HepG2 (cell line): ENCODE data around the gene RASGRP2. TPM values are rescaled to one million over a fixed set of nuclear protein-coding genes. Genes with fewer than 3 reads are reported as not detected.

Source experiments
- ATAC-seq: fragments of 200-7000 bp; cut with Tn5 transposase; 3 replicates; pipeline ENCODE4 v1.9.1; 2020; ENCODE audit warnings: mild to moderate bottlenecking, moderate library complexity
- BruUV-seq: library from RNA; stranded (reverse); fragments of 400-500 nt; replicated peaks from 2 replicates; lab custom pipeline; 2021; lab: Mats Ljungman, UMichigan
- CTCF ChIA-PET: fragments of 300-600 bp; formaldehyde crosslinking; extraction: SDS; loops from one replicate; lab custom pipeline; 2021; ENCODE audit warnings: low total read pairs, inconsistent platforms, low intra/inter-chr PET ratio; lab: Yijun Ruan, JAX
- POLR2A ChIA-PET: fragments of 350-600 bp; sonication (Branson Sonifier 250); formaldehyde crosslinking; loops from one replicate; lab custom pipeline; 2020; ENCODE audit warnings: antibody characterized with exemption, inconsistent platforms; lab: Yijun Ruan, JAX
- DNase-seq: peaks from one replicate; pipeline ENCODE4 v3.0.0-alpha.2; 2015; ENCODE audit warnings: low spot score
- FAIRE-seq: peaks from 3 replicates; lab custom pipeline; 2011; peaks lifted over from hg19 to GRCh38; lab: Jason Lieb, UNC
- H2AFZ ChIP-seq: one replicate; pipeline ENCODE4 v1.6.1; 2011; ENCODE audit warnings: low read length, inconsistent platforms
- H3K27ac ChIP-seq: fragments of 300-600 bp; 3 replicates; pipeline ENCODE4 v1.8.0; 2011; ENCODE audit warnings: mixed run types, mild to moderate bottlenecking, mixed read lengths, low read length, inconsistent platforms; ENCODE audit not compliant: insufficient read depth; ENCODE audit errors: extremely low read length
- H3K27me3 ChIP-seq, 2 experiments: fragments of 200-600 bp in 1 of 2; 2 replicates in 1 of 2; 3 replicates in 1 of 2; pipeline versions ENCODE4 v1.6.0 to v1.8.0; 2011; ENCODE audit warnings: low read length in 2 of 2, mild to moderate bottlenecking in 2 of 2, moderate library complexity in 2 of 2, inconsistent platforms in 1 of 2; ENCODE audit not compliant: insufficient read depth in 2 of 2, control insufficient read depth in 1 of 2
- H3K36me3 ChIP-seq, 2 experiments: fragments of 200-600 bp in 1 of 2; replicated peaks in 1 of 2; 2 replicates in 1 of 2; 3 replicates in 1 of 2; pipeline versions ENCODE4 v1.5.1 to v1.8.0; 2011; ENCODE audit warnings: low read length in 2 of 2, inconsistent platforms in 1 of 2; ENCODE audit not compliant: insufficient read depth in 2 of 2, control insufficient read depth in 1 of 2
- H3K4me1 ChIP-seq: 2 replicates; pipeline ENCODE4 v1.5.1; 2012; ENCODE audit warnings: low read length, inconsistent platforms; ENCODE audit not compliant: insufficient read depth
- H3K4me2 ChIP-seq: 2 replicates; pipeline ENCODE4 v1.6.0; 2011; ENCODE audit warnings: low read depth, low read length, inconsistent platforms
- H3K4me3 ChIP-seq, 3 experiments: fragments of 200-600 bp in 1 of 3; sonication (generic), shearing (Covaris generic) in 1 of 3; replicated peaks in 1 of 3; 2 replicates each; pipeline ENCODE4 v1.5.1; 2011 to 2016; ENCODE audit warnings: low read length in 3 of 3, inconsistent platforms in 2 of 3, low read depth in 2 of 3, mild to moderate bottlenecking in 2 of 3, control low read depth in 1 of 3, mixed read lengths in 1 of 3; ENCODE audit not compliant: insufficient read depth in 1 of 3
- H3K79me2 ChIP-seq: one replicate; pipeline ENCODE4 v1.6.1; 2011; ENCODE audit warnings: low read length, inconsistent platforms; ENCODE audit not compliant: insufficient read depth
- H3K9ac ChIP-seq: 2 replicates; pipeline ENCODE4 v1.6.0; 2011; ENCODE audit warnings: mild to moderate bottlenecking, low read depth, low read length, inconsistent platforms; ENCODE audit not compliant: insufficient read depth
- H3K9me3 ChIP-seq: 2 replicates; pipeline ENCODE4 v1.5.1; 2012; ENCODE audit warnings: mild to moderate bottlenecking, low read length
- H4K20me1 ChIP-seq: 2 replicates; pipeline ENCODE4 v1.6.0; 2011; ENCODE audit warnings: inconsistent platforms, mild to moderate bottlenecking, low read length, moderate library complexity; ENCODE audit not compliant: insufficient read depth
- ATRX ChIP-seq: sonication (generic); formaldehyde crosslinking; IDR thresholded peaks from 2 replicates; pipeline ENCODE4 v1.4.0; 2020; ENCODE audit warnings: missing genetic modification reagents, borderline replicate concordance
- ONECUT2 ChIP-seq: sonication (generic); formaldehyde crosslinking; IDR thresholded peaks from 2 replicates; pipeline ENCODE4 v1.4.0; 2020; ENCODE audit warnings: missing genetic modification reagents
- SAFB2 ChIP-seq: sonication (generic); formaldehyde crosslinking; IDR thresholded peaks from 2 replicates; pipeline ENCODE4 v1.5.1; 2020; ENCODE audit warnings: missing genetic modification reagents, low read depth, mild to moderate bottlenecking, borderline replicate concordance
- ZNF607 ChIP-seq: sonication (generic); formaldehyde crosslinking; IDR thresholded peaks from 2 replicates; pipeline ENCODE4 v1.5.1; 2020; ENCODE audit warnings: missing genetic modification reagents, mild to moderate bottlenecking, borderline replicate concordance
- ZNF629 ChIP-seq: sonication (generic); formaldehyde crosslinking; conservative IDR thresholded peaks from 2 replicates; pipeline ENCODE4 v1.5.0; 2020; ENCODE audit warnings: missing genetic modification reagents
- WGBS: methylation state at CpG from one replicate; pipeline ENCODE4 v1.1.6; 2017; ENCODE audit warnings: low lambda C conversion rate; 5-methylcytosine and 5-hydroxymethylcytosine counted together
- in situ Hi-C: cut with HindIII; loops from 2 replicates; pipeline ENCODE4 v1.10.0; 2017; ENCODE audit warnings: low pct_unique_long_range_greater_than_20kb; ENCODE audit not compliant: extremely low pct_ligation_motif_present
- intact Hi-C: fragments of 100-400 bp; cut with micrococcal nuclease; formaldehyde crosslinking; loops from one replicate; pipeline ENCODE4 v1.10.0; 2022; ENCODE audit not compliant: unreplicated experiment
- polyA plus RNA-seq, 8 experiments: library from polyadenylated mRNA; depleted of rRNA in 3 of 8; stranded (reverse) in 7 of 8; unstranded in 1 of 8; fragments of >200 nt; fragmentation: Illumina TruSeq in 4 of 8; extraction: Trizol in 4 of 8; gene quantifications; 2 replicates each; pipeline versions ENCODE4 v1.2.1 to v1.2.3, GENCODE V29; 2011 to 2016; ENCODE audit warnings: low read depth in 4 of 8, missing spikeins in 1 of 8, mixed read lengths in 1 of 8; ENCODE audit not compliant: insufficient read depth in 1 of 8
- total RNA-seq, 5 experiments: library from RNA; depleted of rRNA; stranded (reverse); fragments of >200 nt; fragmentation: Illumina TruSeq; extraction: Trizol; gene quantifications; 2 replicates each; pipeline ENCODE4 v1.2.3, GENCODE V29; 2016; ENCODE audit warnings: low read depth in 1 of 5
- TF ChIP-seq, protein P1 (sequence below): sonication (generic); IDR thresholded peaks from 2 replicates; pipeline ENCODE4 v1.6.1; 2016; ENCODE audit warnings: low read depth, borderline replicate concordance
- TF ChIP-seq, protein P2 (sequence below): sonication (generic); formaldehyde crosslinking; IDR thresholded peaks from one replicate; pipeline ENCODE4 v1.5.1; 2020; ENCODE audit warnings: mild to moderate bottlenecking, missing genetic modification reagents; ENCODE audit errors: not compliant biosample characterization

The RASGRP2 gene
- total and polyA plus RNA-seq, 2 of the 13 experiments (the other 11 are each of a cell fraction or from before 2014, with no cell fraction given): 0.61 TPM; not detected in 1

DNA sequence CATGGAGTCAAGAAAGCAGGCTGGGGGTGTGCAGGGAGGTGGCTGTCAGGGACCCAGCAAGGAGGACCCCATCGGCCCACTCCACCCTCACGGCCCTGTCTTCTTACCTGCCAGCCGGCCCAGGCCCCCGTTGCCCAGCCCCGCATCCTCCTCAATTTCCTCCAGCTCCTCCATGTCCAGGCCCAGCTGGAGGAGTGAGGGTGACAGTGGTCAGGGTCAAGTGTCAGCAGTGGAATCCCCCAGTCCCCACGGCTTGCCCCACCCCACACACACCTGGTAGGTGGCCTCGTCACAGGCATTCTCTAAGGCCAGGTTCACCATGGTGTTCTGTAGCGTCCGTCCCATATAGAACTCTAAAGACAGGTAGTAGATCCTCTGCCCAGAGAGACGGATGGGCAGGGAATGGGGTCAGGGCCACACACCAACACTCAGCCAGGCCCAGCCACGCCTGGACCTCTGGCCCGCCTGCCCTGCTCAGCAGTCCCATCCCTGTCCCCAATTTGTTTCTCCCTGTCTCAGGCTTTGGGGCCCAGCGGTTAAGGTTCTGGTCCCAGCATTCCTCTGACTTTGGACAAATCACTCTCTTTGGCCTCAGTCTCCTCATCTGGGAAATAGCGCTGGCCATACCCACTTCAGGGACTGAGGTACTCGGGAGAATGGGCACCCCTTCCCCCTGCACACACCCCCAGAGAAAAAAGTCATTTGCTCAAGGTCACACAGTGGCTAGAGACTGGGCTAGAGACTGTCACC, 14.6 kb upstream of the RASGRP2 start:
- POLR2A ChIA-PET: interaction anchor here (1.3 to 3.3 kb wide), 2 partner anchors 11 to 21 kb away, joined by 3 to 24 read pairs; partner anchors contain the start of gene SF1
- H3K27me3 ChIP-seq: peaks cover 3 to 15% of the 10 kb centered on the region in 2 experiments; a peak in 3 of 5 replicates
- in situ Hi-C loops: no loop called here
- 67% methylated on average over 7 of the region's 15 CpGs for WGBS
- BruUV-seq: no TSS peak
- H4K20me1 ChIP-seq: peaks cover 14% of the 10 kb centered on the region
- H3K79me2 ChIP-seq: no peaks in the 10 kb centered on the region
- no peak overlapping the region for H3K9ac ChIP-seq
- H2AFZ ChIP-seq: no peak overlapping the region
- peak; percentile 1; the same call in 1 of the 3 replicates for ATAC-seq
- TF ChIP-seq ONECUT2 (CRISPR knock-in tag): no peak
- no peak for TF ChIP-seq SAFB2 (CRISPR knock-in tag)
- peak; percentile 71 for TF ChIP-seq ZNF629
- TF ChIP-seq ZNF607 (CRISPR knock-in tag): no peak
- TF ChIP-seq ATRX (CRISPR knock-in tag): no peak
- TF ChIP-seq, protein P1, sequence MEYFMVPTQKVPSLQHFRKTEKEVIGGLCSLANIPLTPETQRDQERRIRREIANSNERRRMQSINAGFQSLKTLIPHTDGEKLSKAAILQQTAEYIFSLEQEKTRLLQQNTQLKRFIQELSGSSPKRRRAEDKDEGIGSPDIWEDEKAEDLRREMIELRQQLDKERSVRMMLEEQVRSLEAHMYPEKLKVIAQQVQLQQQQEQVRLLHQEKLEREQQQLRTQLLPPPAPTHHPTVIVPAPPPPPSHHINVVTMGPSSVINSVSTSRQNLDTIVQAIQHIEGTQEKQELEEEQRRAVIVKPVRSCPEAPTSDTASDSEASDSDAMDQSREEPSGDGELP: no peak
- TF ChIP-seq, protein P2, sequence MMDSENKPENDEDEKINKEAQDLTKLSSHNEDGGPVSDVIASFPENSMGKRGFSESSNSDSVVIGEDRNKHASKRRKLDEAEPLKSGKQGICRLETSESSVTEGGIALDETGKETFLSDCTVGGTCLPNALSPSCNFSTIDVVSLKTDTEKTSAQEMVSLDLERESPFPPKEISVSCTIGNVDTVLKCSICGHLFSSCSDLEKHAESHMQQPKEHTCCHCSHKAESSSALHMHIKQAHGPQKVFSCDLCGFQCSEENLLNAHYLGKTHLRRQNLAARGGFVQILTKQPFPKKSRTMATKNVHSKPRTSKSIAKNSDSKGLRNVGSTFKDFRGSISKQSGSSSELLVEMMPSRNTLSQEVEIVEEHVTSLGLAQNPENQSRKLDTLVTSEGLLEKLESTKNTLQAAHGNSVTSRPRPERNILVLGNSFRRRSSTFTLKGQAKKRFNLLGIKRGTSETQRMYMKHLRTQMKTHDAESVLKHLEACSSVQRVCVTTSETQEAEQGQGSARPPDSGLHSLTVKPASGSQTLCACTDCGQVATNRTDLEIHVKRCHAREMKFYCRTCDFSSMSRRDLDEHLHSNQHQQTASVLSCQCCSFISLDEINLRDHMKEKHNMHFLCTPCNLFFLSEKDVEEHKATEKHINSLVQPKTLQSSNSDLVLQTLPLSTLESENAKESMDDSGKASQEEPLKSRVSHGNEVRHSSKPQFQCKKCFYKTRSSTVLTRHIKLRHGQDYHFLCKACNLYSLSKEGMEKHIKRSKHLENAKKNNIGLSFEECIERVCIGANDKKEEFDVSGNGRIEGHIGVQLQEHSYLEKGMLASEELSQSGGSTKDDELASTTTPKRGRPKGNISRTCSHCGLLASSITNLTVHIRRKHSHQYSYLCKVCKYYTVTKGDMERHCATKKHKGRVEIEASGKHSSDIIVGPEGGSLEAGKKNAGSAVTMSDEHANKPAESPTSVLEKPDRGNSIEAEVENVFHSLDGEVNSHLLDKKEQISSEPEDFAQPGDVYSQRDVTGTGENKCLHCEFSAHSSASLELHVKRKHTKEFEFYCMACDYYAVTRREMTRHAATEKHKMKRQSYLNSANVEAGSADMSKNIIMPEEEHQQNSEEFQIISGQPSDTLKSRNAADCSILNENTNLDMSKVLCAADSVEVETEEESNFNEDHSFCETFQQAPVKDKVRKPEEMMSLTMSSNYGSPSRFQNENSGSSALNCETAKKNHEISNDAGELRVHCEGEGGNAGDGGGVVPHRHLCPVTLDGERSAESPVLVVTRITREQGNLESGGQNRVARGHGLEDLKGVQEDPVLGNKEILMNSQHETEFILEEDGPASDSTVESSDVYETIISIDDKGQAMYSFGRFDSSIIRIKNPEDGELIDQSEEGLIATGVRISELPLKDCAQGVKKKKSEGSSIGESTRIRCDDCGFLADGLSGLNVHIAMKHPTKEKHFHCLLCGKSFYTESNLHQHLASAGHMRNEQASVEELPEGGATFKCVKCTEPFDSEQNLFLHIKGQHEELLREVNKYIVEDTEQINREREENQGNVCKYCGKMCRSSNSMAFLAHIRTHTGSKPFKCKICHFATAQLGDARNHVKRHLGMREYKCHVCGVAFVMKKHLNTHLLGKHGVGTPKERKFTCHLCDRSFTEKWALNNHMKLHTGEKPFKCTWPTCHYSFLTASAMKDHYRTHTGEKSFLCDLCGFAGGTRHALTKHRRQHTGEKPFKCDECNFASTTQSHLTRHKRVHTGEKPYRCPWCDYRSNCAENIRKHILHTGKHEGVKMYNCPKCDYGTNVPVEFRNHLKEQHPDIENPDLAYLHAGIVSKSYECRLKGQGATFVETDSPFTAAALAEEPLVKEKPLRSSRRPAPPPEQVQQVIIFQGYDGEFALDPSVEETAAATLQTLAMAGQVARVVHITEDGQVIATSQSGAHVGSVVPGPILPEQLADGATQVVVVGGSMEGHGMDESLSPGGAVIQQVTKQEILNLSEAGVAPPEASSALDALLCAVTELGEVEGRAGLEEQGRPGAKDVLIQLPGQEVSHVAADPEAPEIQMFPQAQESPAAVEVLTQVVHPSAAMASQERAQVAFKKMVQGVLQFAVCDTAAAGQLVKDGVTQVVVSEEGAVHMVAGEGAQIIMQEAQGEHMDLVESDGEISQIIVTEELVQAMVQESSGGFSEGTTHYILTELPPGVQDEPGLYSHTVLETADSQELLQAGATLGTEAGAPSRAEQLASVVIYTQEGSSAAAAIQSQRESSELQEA (CRISPR knock-in tag): no peak
- TF ChIP-seq, all 625 proteins: peak for 1
- H3K4me3 ChIP-seq: peak overlapping the region in 1 of 3 experiments; percentile 4; a peak in 2 of 6 replicates
- no peak overlapping the region for H3K27ac ChIP-seq
- peaks cover 0 to 8% of the 10 kb centered on the region in 2 experiments; a peak in 1 of 5 replicates for H3K36me3 ChIP-seq
- CTCF ChIA-PET: no interaction called here
- no peaks in the 10 kb centered on the region for H3K9me3 ChIP-seq
- FAIRE-seq (no peak), DNase-seq (no peak)
- intact Hi-C loops: no loop called here
- H3K4me2 ChIP-seq: peak overlapping the region; percentile 59; the same call in 1 of the 2 replicates
- H3K4me1 ChIP-seq: peaks cover 35% of the 10 kb centered on the region
